Measurements from ENCODE around the gene EGR1. TPM values are rescaled to one million over a fixed set of nuclear protein-coding genes. Genes with fewer than 3 reads are reported as not detected.

The EGR1 gene
- total RNA-seq, 4 donors from 2014 or later, result 130 to 445 (median 257) TPM

GRCh38 chr5:138466125-138466899, 1.0 kb downstream of the EGR1 start:
- Histone ChIP-seq H3K36me3 (peaks cover 15% of the 10 kb centered on the region), H3K4me1 (peaks cover 75% of the 10 kb centered on the region), H3K27ac (peak overlapping the region; percentile 99), H3K9me3 (no peaks in the 10 kb centered on the region), H3K27me3 (no peaks in the 10 kb centered on the region), H3K4me3 (peak overlapping the region; percentile 87)
- DNase-seq (ENCODE audit: low spot score in 2 of 2), result no peak
- TF ChIP-seq POLR2A (IDR thresholded peaks at IDR 0.05), result no peak
- peak in 1 of 3 donors; percentile 20 for TF ChIP-seq POLR2AphosphoS5 (IDR thresholded peaks at IDR 0.05)
- no peak for TF ChIP-seq EP300 (IDR thresholded peaks at IDR 0.05)
- no peak for TF ChIP-seq CTCF (IDR thresholded peaks at IDR 0.05)
- 23% methylated on average over 17 of the region's 39 CpGs for WGBS

- H3K27ac ChIP-seq, result no peak overlapping the region
- peaks cover 15% of the 10 kb centered on the region for H3K36me3 ChIP-seq
- no peak for TF ChIP-seq POLR2A (IDR thresholded peaks at IDR 0.05)
- TF ChIP-seq CTCF (IDR thresholded peaks at IDR 0.05), result no peak
- TF ChIP-seq EP300 (IDR thresholded peaks at IDR 0.05), result no peak
- no peak for TF ChIP-seq POLR2AphosphoS5 (IDR thresholded peaks at IDR 0.05)
- no peak for DNase-seq (ENCODE audit: low spot score in 2 of 2)
- H3K4me3 ChIP-seq, result peak overlapping the region; percentile 87
- H3K4me1 ChIP-seq, result peaks cover 70% of the 10 kb centered on the region
- H3K27me3 ChIP-seq, result no peaks in the 10 kb centered on the region
- H3K9me3 ChIP-seq, result no peaks in the 10 kb centered on the region
- WGBS, result 90% methylated on average over 44 of the region's 45 CpGs
Measured at GRCh38 chr5:138466900-138467710, 1.8 kb downstream of the EGR1 start.

- peaks cover 15% of the 10 kb centered on the region for H3K36me3 ChIP-seq
- no peaks in the 10 kb centered on the region for H3K9me3 ChIP-seq
- no peak overlapping the region for H3K27ac ChIP-seq
- no peak for DNase-seq (ENCODE audit: low spot score in 2 of 2)
- peak overlapping the region; percentile 87 for H3K4me3 ChIP-seq
- H3K27me3 ChIP-seq, result no peaks in the 10 kb centered on the region
- H3K4me1 ChIP-seq, result peaks cover 69% of the 10 kb centered on the region
- TF ChIP-seq POLR2AphosphoS5 (IDR thresholded peaks at IDR 0.05), result no peak
- no peak for TF ChIP-seq CTCF (IDR thresholded peaks at IDR 0.05)
- TF ChIP-seq POLR2A (IDR thresholded peaks at IDR 0.05), result no peak
- TF ChIP-seq EP300 (IDR thresholded peaks at IDR 0.05), result no peak
- 86% methylated on average over 14 of the region's 14 CpGs for WGBS
Measured at GRCh38 chr5:138467711-138468132, 2.4 kb downstream of the EGR1 start.

GRCh38 chr5:138468133-138468965, 3.1 kb downstream of the EGR1 start:
- H3K4me3 ChIP-seq, result peak overlapping the region; percentile 87
- no peak for DNase-seq (ENCODE audit: low spot score in 2 of 2)
- peaks cover 63% of the 10 kb centered on the region for H3K4me1 ChIP-seq
- TF ChIP-seq CTCF (IDR thresholded peaks at IDR 0.05) (no peak), POLR2A (IDR thresholded peaks at IDR 0.05) (no peak)
- H3K36me3 ChIP-seq, result peaks cover 15% of the 10 kb centered on the region
- 86% methylated on average over 7 of the region's 7 CpGs for WGBS
- H3K27ac ChIP-seq, result no peak overlapping the region
- no peaks in the 10 kb centered on the region for H3K9me3 ChIP-seq
- no peaks in the 10 kb centered on the region for H3K27me3 ChIP-seq

Measured in suprapubic skin (tissue), 4 donors.